Bronchial epithelial cell (primary cell): ENCODE measurements around the gene SLC38A4. TPM values are rescaled to one million over a fixed set of nuclear protein-coding genes. Genes with fewer than 3 reads are reported as not detected.
A peak's percentile ranks its signal among the peaks of the same experiment; 100 is the strongest.

Source experiments
- DNase-seq: peaks from one replicate; pipeline ENCODE4 v3.0.0-alpha.2; 2010; ENCODE audit warnings: low read depth
- FAIRE-seq: peaks from 2 replicates; lab custom pipeline; 2011; peaks lifted over from hg19 to GRCh38; lab: Jason Lieb, UNC
- H3K27me3 ChIP-seq: 2 replicates; pipeline ENCODE4 v1.5.1; 2011; ENCODE audit warnings: low read length; ENCODE audit not compliant: control insufficient read depth, insufficient read depth
- H3K36me3 ChIP-seq: 2 replicates; pipeline ENCODE4 v1.5.1; 2011; ENCODE audit warnings: low read length; ENCODE audit not compliant: control insufficient read depth, insufficient read depth
- H3K4me3 ChIP-seq: 2 replicates; pipeline ENCODE4 v1.5.1; 2011; ENCODE audit warnings: mild to moderate bottlenecking, low read depth, low read length, control low read depth
- total RNA-seq: library from RNA; depleted of rRNA; stranded (reverse); fragments of >200 nt; gene quantifications from 2 replicates; pipeline ENCODE4 v1.2.1, GENCODE V29; 2014
- TF ChIP-seq, protein P1 (sequence below): IDR thresholded peaks from 2 replicates; pipeline ENCODE4 v1.5.1; 2011; ENCODE audit warnings: mild to moderate bottlenecking, moderate library complexity, low read length, control low read depth, inconsistent platforms; ENCODE audit not compliant: insufficient read depth, severe bottlenecking

The SLC38A4 gene
- total RNA-seq, 1 donor from 2014 or later, result 2.9 TPM

- TF ChIP-seq, protein P1, sequence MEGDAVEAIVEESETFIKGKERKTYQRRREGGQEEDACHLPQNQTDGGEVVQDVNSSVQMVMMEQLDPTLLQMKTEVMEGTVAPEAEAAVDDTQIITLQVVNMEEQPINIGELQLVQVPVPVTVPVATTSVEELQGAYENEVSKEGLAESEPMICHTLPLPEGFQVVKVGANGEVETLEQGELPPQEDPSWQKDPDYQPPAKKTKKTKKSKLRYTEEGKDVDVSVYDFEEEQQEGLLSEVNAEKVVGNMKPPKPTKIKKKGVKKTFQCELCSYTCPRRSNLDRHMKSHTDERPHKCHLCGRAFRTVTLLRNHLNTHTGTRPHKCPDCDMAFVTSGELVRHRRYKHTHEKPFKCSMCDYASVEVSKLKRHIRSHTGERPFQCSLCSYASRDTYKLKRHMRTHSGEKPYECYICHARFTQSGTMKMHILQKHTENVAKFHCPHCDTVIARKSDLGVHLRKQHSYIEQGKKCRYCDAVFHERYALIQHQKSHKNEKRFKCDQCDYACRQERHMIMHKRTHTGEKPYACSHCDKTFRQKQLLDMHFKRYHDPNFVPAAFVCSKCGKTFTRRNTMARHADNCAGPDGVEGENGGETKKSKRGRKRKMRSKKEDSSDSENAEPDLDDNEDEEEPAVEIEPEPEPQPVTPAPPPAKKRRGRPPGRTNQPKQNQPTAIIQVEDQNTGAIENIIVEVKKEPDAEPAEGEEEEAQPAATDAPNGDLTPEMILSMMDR, result no peak
- Histone ChIP-seq H3K36me3 (no peaks in the 10 kb centered on the region), H3K4me3 (no peak overlapping the region), H3K27me3 (no peaks in the 10 kb centered on the region)
- FAIRE-seq (peak; percentile 40), DNase-seq (no peak)
These were observed 16.1 kb upstream of the SLC38A4 start for GRCh38 chr12:46841891-46842290.

DNA sequence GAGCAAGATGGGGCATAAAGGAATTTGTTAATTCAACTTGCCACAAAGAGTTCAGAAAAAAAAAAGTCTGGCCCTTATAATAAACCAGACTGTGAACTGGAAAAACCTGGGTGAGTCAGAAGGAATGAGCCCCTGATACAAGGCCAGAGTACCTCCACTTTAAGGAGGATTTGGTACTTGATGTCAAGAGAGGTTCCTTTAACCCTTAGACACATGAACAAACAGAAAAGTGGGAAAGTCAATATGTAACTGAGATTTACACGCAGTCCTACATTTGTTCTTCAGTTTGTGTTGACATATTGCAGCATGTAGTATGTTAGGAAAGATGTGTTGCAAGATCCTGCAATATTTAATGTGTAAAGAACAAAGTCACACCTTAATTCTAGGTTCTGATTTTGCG is 14.2 kb upstream of the SLC38A4 start:
- FAIRE-seq (no peak), DNase-seq (peak; percentile 68)
- TF ChIP-seq, protein P1, result no peak
- Histone ChIP-seq H3K4me3 (no peak overlapping the region), H3K27me3 (no peaks in the 10 kb centered on the region), H3K36me3 (no peaks in the 10 kb centered on the region)

DNA sequence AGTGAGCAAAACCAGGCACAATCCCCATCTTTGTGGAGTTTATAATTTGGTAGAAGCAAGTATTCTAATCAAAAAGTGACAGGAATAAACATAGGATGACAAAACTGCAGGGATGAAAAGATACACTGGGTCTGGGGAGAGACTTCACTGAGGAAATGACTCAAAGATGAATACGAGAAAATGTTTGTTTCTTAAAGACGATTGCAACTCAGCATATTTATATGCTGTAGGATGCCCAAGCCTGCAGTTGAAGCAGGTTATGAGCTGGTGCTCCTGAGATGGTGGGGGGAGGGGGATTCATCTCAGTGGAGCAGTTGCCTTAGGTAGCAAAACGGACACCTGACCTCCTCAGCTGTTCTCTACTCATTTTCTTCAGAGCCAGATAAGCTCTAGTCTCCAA is 13.4 kb upstream of the SLC38A4 start:
- H3K36me3 ChIP-seq, result no peaks in the 10 kb centered on the region

GRCh38 chr12:46835785-46836184 is 10.0 kb upstream of the SLC38A4 start:
- Histone ChIP-seq H3K27me3 (no peaks in the 10 kb centered on the region), H3K36me3 (no peaks in the 10 kb centered on the region), H3K4me3 (no peak overlapping the region)
- no peak for FAIRE-seq
- TF ChIP-seq, protein P1, result no peak
- DNase-seq, result no peak

More for the DNA sequence above, 13.4 kb upstream of the SLC38A4 start:
- DNase-seq (peak; percentile 33), FAIRE-seq (no peak)
- TF ChIP-seq, protein P1, result no peak
- Histone ChIP-seq H3K27me3 (no peaks in the 10 kb centered on the region), H3K4me3 (no peak overlapping the region)

DNA sequence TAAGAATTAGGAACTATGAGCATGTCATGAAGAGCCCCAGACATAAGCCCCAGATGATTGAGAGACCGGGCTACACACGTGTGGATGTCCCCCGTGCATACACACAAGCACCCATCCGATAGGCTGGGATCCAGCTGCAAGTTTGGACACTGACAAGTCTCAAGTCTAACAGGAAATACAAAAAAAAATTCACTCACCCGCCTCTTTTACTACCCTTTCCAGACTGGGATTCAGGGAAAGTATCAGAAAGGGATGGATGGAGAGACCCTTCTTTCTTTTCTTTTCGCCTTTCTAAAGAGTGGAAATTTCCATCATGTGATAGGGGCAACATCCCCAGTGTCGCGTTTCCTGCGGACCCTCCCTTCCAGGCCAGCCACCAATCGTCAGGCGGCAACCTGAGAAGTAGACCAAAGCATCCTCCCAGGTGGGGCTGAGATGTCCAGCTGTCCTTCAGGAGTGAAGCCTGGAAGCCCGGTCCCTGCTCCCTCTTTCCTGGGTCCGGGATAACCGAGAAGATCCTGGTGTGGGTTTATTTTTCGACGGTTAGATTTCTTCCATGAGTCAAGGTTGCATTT is 6.4 kb upstream of the SLC38A4 start:
- TF ChIP-seq, protein P1, result no peak
- no peak overlapping the region for H3K4me3 ChIP-seq
- H3K27me3 ChIP-seq, result no peaks in the 10 kb centered on the region
- peak; percentile 13 for FAIRE-seq
- H3K36me3 ChIP-seq, result no peaks in the 10 kb centered on the region
- DNase-seq, result no peak

GRCh38 chr12:46831335-46832129 is 5.7 kb upstream of the SLC38A4 start:
- H3K4me3 ChIP-seq, result peak overlapping the region; percentile 44
- FAIRE-seq (peak; percentile 23), DNase-seq (no peak)
- H3K36me3 ChIP-seq, result no peaks in the 10 kb centered on the region
- H3K27me3 ChIP-seq, result no peaks in the 10 kb centered on the region
- TF ChIP-seq, protein P1, result no peak
